GM23248 (cell line): ENCODE results near the gene PTP4A2.

Experiments
- EZH2 ChIP-seq: fragments of 200-600 bp; sonication (generic); IDR thresholded peaks from 2 replicates; pipeline ENCODE4 v1.6.1; 2018; ENCODE audit warnings: antibody characterized with exemption, mild to moderate bottlenecking; ENCODE audit not compliant: insufficient read depth, poor library complexity, severe bottlenecking
- EZH2phosphoT487 ChIP-seq: fragments of 200-600 bp; sonication (generic); IDR thresholded peaks from 2 replicates; pipeline ENCODE4 v1.6.1; 2018; ENCODE audit warnings: antibody characterized with exemption, moderate library complexity, mild to moderate bottlenecking, low read depth; ENCODE audit not compliant: insufficient read depth

DNA sequence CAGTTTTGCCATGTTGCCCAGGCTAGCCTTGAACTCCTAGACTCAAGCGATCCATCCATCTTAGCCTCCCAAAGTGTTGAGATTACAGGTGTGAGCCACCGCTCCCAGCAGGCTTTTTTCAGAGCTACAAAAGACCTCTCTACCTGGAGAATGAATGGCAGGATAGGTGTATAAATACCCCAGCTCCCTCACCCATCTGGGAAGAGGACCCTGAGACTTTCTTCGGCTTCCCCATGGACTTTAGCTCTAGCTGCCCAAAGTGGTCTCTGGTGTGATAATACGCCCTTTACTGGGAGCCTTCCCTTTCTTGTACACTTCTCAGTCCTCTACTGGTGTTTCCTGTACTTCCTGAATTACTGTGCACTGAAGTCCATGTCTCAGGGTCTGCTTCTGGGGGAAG, 60.6 kb downstream of the PTP4A2 start:
- TF ChIP-seq EZH2phosphoT487 (no peak), EZH2 (no peak)
